A673 (cell line): ENCODE measurements around the gene LYZL6. TPM values are rescaled to one million over a fixed set of nuclear protein-coding genes. Genes with fewer than 3 reads are reported as not detected.

ENCODE experiments used
- BruUV-seq: library from RNA; stranded (reverse); fragments of 400-500 nt; replicated peaks from 2 replicates; lab custom pipeline; 2021; lab: Mats Ljungman, UMichigan
- CTCF ChIA-PET: fragments of 300-600 bp; sonication (Branson Sonifier 250); formaldehyde crosslinking; loops from one replicate; lab custom pipeline; 2022; ENCODE audit warnings: antibody characterized with exemption; lab: Charles Lee
- POLR2A ChIA-PET: fragments of 300-600 bp; sonication (Branson Sonifier 250); formaldehyde crosslinking; loops from one replicate; lab custom pipeline; 2022; ENCODE audit warnings: antibody characterized with exemption; ENCODE audit not compliant: low non-redundant PET; lab: Charles Lee
- DNase-seq: peaks from one replicate; pipeline ENCODE4 v3.0.0-alpha.2; 2015; ENCODE audit warnings: low spot score
- H3K27ac ChIP-seq: fragments of 200-600 bp; sonication (generic); 2 replicates; pipeline ENCODE4 v1.5.1; 2016; ENCODE audit warnings: mixed run types, low read depth, mild to moderate bottlenecking, mixed read lengths, antibody characterized with exemption, low read length; ENCODE audit not compliant: poor library complexity, severe bottlenecking
- H3K27me3 ChIP-seq: fragments of 200-600 bp; sonication (generic); replicated peaks from 2 replicates; pipeline ENCODE4 v1.6.1; 2017; ENCODE audit warnings: mixed run types, low read depth, mild to moderate bottlenecking, mixed read lengths, antibody characterized with exemption, low read length; ENCODE audit not compliant: insufficient read depth, poor library complexity
- H3K36me3 ChIP-seq: fragments of 200-600 bp; sonication (generic); 2 replicates; pipeline ENCODE4 v1.6.1; 2016; ENCODE audit warnings: mixed run types, mild to moderate bottlenecking, mixed read lengths, antibody characterized with exemption, low read length; ENCODE audit not compliant: insufficient read depth, poor library complexity, severe bottlenecking
- H3K4me1 ChIP-seq: fragments of 200-600 bp; sonication (generic); 2 replicates; pipeline ENCODE4 v1.6.1; 2017; ENCODE audit warnings: mixed run types, mild to moderate bottlenecking, mixed read lengths, antibody characterized with exemption, low read length; ENCODE audit not compliant: insufficient read depth, poor library complexity, severe bottlenecking
- H3K4me3 ChIP-seq: fragments of 200-600 bp; sonication (generic); 2 replicates; pipeline ENCODE4 v1.5.1; 2016; ENCODE audit warnings: low read depth, mixed run types, mild to moderate bottlenecking, mixed read lengths, low read length; ENCODE audit not compliant: poor library complexity, severe bottlenecking
- H3K9me3 ChIP-seq: fragments of 200-600 bp; sonication (generic); 2 replicates; pipeline ENCODE4 v1.6.1; 2016; ENCODE audit warnings: mixed run types, low read depth, mild to moderate bottlenecking, mixed read lengths, antibody characterized with exemption, low read length; ENCODE audit not compliant: poor library complexity, severe bottlenecking
- CTCF ChIP-seq: fragments of 300-800, 200-600 bp; sonication (generic); conservative IDR thresholded peaks from 2 replicates; pipeline ENCODE4 v1.5.1; 2017; ENCODE audit warnings: low read depth, mild to moderate bottlenecking, antibody characterized with exemption, low read length, moderate library complexity, mixed read lengths
- EZH2 ChIP-seq: fragments of 200-600 bp; sonication (generic); IDR thresholded peaks from 2 replicates; pipeline ENCODE4 v1.6.1; 2017; ENCODE audit warnings: borderline replicate concordance, low read depth, mild to moderate bottlenecking, mixed read lengths, antibody characterized with exemption, low read length; ENCODE audit not compliant: poor library complexity, severe bottlenecking
- intact Hi-C: fragments of 100-400 bp; cut with micrococcal nuclease; formaldehyde crosslinking; loops from one replicate; pipeline ENCODE4 v1.10.0; 2022; ENCODE audit not compliant: unreplicated experiment
- total RNA-seq: library from RNA; stranded (reverse); gene quantifications from 2 replicates; pipeline ENCODE4 v1.2.3, GENCODE V29; 2021

Gene LYZL6
- total RNA-seq, 1 experiment from 2014 or later: not detected

GRCh38 chr17:35895636-35896587 is 47.6 kb downstream of the LYZL6 start:
- Histone ChIP-seq H3K27ac (no peak overlapping the region), H3K4me1 (no peaks in the 10 kb centered on the region), H3K36me3 (no peaks in the 10 kb centered on the region), H3K9me3 (no peaks in the 10 kb centered on the region), H3K4me3 (no peak overlapping the region), H3K27me3 (no peaks in the 10 kb centered on the region)
- ChIA-PET CTCF (no interaction called here), POLR2A (no interaction called here)
- no TSS peak for BruUV-seq
- TF ChIP-seq CTCF (no peak), EZH2 (no peak)
- DNase-seq: no peak
- intact Hi-C loops: no loop called here

- TF ChIP-seq CTCF (no peak), EZH2 (no peak)
- no peak overlapping the region for H3K27ac ChIP-seq
- intact Hi-C loops: no loop called here
- H3K4me1 ChIP-seq: no peaks in the 10 kb centered on the region
- no peak for DNase-seq
- H3K4me3 ChIP-seq: no peak overlapping the region
- POLR2A ChIA-PET: no interaction called here
- H3K27me3 ChIP-seq: no peaks in the 10 kb centered on the region
- no peaks in the 10 kb centered on the region for H3K9me3 ChIP-seq
- no peaks in the 10 kb centered on the region for H3K36me3 ChIP-seq
- no TSS peak for BruUV-seq
- CTCF ChIA-PET: no interaction called here
Observed at GRCh38 chr17:35894206-35894605, 49.3 kb downstream of the LYZL6 start.

GRCh38 chr17:35893751-35894150 is 49.8 kb downstream of the LYZL6 start:
- Histone ChIP-seq H3K9me3 (no peaks in the 10 kb centered on the region), H3K27ac (no peak overlapping the region), H3K4me3 (no peak overlapping the region), H3K36me3 (no peaks in the 10 kb centered on the region), H3K4me1 (no peaks in the 10 kb centered on the region), H3K27me3 (no peaks in the 10 kb centered on the region)
- intact Hi-C loops: no loop called here
- no peak for DNase-seq
- ChIA-PET CTCF (no interaction called here), POLR2A (no interaction called here)
- BruUV-seq: no TSS peak
- TF ChIP-seq EZH2 (no peak), CTCF (no peak)
